ENCODE data around the gene SSH2.
A peak's percentile ranks its signal among the peaks of the same experiment; 100 is the strongest.

Gene SSH2

GRCh38 chr17:29778956-29779811 is 150.8 kb downstream of the SSH2 start:
- peak; percentile 48 for DNase-seq (ENCODE audit: low read depth)

GRCh38 chr17:29777663-29778062 is 152.4 kb downstream of the SSH2 start:
- no peak for DNase-seq (ENCODE audit: low read depth)

DNA sequence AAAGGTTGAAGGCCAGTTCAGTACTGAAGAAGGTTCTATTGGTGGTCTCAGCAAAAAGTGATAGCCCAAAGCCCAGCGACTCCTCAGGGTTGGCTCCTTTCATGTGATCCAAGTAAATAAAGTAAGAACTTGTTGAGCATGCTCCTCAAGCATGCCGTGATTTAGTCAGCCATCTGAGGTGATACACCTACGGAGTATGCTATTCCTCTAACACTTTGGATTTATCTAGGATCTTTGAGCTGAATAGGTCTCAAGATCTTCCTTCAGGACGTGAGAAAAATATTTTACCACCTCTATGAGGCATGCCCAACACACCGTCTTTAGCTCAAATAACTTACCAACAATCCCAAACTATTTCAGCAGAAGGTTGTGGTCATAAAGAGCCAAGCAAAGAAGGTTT is 154.0 kb downstream of the SSH2 start:
- no peak for DNase-seq (ENCODE audit: low read depth)

DNA sequence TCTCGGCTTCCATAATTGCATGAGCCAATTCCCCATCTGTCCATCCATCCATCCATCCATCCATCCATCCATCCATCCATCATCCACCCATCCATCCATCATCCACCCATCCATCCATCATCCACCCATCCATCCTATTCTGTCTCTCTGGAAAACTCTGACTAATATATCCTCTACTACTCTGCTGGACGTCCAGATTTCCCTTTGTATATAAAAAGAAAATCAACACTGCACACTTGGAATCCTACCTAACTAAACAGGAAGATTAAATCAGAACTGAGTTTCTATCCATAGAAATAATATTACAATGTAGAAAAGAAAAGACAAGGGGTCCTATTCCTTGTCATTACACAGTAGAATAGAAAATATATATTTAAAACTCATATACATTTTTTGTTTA is 157.0 kb downstream of the SSH2 start:
- no peak for DNase-seq (ENCODE audit: low read depth)

DNA sequence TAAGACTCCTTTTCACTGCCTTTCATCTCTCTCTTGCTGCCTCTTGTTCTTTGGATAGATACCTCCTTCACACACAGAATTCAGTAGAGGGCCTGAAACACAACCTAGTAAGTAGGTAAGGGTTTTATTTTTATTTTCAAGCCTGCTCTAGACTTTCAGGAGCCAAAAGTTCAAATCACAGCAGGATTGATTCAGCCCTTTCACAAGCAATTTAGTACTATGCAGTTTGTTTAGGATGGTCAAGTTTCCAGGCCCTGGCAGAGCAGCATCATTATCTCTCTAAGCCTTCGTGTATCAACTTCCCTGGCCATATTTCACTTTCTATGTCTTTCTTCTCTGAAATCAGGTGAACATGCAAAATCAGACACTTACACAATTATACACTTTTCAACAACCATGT is 158.5 kb downstream of the SSH2 start:
- DNase-seq (ENCODE audit: low read depth) = no peak

DNA sequence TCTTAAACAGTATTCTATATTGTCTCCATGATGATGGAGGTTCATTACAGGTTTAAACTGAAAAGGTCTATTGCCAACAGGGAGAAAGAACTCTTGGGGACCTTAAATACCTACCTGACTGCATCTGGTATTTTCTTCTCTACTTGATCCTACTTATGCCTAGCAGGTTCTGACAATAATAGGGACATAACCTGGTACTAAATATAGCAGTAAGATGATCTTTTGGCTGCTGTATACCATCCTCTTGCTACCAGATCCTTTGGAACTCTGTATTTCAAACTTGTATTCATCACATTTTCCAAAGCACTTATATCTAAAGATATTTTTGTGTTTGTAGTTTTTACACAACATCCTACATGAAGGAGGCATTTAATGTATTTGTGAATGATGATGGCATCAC is 160.8 kb downstream of the SSH2 start:
- DNase-seq (ENCODE audit: low read depth) = no peak

DNA sequence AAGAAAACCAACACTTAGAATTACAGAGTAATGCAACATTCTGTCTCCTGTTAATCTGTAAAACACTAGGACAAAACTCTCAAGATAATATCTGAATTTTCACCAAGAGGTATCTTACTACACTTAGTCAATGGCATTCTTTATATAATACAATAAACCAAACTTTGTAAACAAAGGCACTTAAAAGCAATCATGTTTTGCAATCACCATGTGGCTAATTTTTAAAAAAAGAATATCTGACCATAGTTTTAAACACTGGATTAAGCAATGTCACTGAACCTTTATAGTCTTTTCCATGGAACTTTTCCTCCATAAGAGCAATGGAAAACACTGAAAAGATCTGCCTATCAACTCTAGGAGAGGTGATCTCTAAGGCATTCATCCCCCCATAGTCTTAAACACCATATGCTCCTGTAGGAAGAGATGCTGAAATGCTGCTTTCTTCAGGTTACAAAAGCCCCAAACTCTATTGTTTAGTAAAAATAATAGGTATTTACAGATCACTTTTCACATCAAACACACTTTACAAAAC is 163.2 kb downstream of the SSH2 start:
- no peak for DNase-seq (ENCODE audit: low read depth)

DNA sequence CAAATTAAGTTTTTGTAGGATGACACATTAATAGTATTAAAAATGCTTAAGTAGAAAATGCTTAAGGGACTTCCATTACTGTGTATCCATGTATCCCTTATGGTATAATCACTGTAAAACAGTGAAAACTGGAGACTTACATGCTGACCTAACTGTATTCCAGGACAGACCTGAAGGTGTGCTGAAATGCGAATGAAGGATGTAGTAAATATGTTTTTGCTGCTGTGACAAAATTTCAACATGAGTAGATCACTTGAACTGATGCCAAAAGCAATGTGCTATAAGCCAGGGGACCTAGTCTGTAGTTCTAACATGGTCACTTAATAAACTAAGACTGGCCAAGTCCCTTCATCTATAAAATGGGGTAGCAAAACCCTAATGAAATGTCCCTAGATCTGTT is 165.3 kb downstream of the SSH2 start:
- no peak for DNase-seq (ENCODE audit: low read depth)

GRCh38 chr17:29764217-29764616 is 165.8 kb downstream of the SSH2 start:
- no peak for DNase-seq (ENCODE audit: low read depth)

GRCh38 chr17:29763273-29763672 is 166.8 kb downstream of the SSH2 start:
- no peak for DNase-seq (ENCODE audit: low read depth)

GRCh38 chr17:29761040-29761761 is 168.8 kb downstream of the SSH2 start:
- peak; percentile 90 for DNase-seq (ENCODE audit: low read depth)

GRCh38 chr17:29760279-29761039 is 169.6 kb downstream of the SSH2 start:
- peak; percentile 59 for DNase-seq (ENCODE audit: low read depth)

DNA sequence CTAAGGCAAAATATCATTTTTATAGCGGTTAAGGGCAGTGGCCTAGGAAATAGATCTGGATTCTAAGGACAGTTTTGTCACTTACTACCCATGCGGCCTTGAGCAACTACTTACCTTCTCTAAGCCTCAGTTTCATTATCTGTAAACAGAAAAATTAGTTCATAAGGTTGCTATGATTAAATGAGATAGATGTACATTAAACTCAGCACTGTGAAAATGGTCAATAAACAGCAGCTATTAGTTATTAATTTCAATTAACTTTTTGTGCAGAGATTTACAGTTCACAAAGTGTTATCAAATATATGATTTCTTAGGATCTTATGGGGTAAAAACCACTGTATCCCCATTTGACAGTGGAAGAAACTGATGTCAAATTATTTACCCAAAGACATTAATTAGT is 171.8 kb downstream of the SSH2 start:
- DNase-seq (ENCODE audit: low read depth) = no peak

GRCh38 chr17:29757788-29758187 is 172.2 kb downstream of the SSH2 start:
- DNase-seq (ENCODE audit: low read depth) = no peak

- no peak for DNase-seq (ENCODE audit: low read depth)
Observed at GRCh38 chr17:29753845-29754439, 176.1 kb downstream of the SSH2 start.

DNA sequence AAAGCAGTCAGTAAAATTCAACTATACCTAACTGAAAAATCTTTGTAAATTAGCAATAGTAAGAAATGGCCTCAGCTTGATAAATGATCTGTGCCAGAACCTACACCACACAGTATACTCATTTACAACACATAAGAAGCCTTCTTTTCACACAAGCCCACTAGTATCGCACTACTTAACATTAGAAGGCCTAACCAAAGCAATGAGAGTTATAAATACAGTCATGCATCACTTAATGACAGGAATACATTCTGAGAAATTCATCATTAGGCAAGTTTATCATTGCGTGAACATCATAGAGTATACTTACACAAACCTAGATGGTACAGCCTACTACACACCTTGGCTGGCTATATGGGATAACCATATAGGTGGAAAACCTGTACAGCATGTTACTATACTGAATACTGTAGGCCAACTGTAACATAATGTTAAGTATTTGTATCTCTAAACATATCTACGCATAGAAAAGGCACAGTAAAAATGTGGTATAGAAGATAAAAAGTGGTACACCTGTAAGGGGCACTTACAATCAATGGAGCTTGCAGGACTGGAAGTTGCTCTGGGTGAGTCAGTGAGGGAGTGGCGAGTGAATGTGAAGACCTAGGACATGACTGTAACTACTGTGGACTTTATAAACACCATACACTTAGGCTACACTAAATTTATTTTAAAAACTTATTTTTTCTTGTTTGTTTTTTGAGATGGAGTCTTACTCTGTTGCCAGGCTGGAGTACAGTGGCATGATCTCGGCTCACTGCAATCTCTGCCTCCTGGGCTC is 180.8 kb downstream of the SSH2 start:
- no peak for DNase-seq (ENCODE audit: low read depth)

DNA sequence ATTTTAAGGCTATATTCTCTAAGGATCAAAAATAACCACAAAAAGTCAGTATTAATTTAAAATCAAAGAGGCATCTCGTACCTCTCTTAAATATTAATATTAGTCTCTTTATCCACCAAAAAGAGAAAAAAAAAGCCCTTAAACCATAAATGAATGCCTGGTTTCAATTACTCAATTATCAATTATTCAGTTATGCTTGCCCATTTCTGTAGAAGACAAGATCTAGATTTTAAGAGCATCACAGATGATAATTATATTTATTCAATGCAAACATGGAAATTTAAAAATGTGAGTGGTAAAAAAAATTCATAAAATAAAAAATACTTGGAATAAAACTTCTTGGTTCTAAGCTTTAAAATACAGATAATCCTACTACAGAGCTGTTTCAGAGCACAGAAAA is 181.6 kb downstream of the SSH2 start:
- no peak for DNase-seq (ENCODE audit: low read depth)

DNA sequence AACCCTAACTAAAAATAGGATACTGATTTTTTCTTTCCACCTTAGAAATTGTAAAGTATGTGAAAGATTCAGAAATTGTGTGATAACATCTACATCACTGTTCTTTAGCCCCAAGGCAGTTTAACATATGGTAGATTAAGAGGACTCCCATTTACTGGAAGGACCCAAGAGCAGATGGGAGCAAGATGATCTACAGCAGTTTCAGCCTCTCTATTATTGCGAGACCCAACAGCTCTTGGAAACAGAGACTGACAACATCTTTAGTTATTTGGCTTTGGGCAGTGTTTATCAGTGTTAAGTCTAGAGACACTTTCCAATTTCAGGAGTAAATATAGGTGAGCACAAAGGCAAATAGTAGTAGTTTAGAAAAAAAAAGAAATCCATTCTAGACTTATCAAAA is 182.4 kb downstream of the SSH2 start:
- DNase-seq (ENCODE audit: low read depth) = peak; percentile 42

DNA sequence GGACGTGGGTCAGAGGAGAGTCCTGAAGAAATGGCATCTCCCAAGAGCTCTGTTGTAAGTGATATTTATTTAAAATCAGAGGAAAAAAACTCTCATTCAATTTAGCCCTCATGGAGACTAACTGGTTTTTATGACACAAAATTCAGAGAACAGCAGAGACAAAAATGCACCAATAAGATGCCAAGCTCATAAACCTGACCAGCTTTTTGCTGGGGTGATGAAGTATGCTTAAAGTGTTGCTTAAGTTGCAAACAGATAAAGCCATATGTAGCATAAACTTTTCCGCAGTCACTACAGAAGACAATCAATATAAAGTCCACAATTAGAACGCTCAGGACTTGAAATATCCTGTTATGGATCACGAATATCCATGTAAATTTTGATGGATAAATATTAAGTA is 183.4 kb downstream of the SSH2 start:
- no peak for DNase-seq (ENCODE audit: low read depth)

DNA sequence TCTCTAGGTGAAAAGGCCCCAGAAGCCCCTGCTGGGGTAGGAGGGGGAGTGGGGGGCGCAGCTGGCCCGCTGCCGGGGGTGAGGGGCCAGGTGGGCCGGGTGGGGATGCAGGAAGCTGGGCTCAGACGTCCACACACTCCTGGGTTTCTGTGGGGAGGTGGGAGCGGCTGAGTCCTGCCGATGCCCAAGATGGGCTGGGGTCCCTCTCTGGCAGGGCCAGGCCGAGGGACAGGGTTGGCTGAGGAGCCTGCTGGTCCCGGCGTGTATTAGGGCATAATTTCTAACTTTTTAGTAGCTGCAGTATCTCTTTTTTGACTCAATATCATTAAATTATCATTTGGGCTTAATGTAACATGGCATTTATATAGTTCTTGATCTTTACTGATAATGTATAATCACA is 185.9 kb downstream of the SSH2 start:
- no peak for DNase-seq (ENCODE audit: low read depth)

DNA sequence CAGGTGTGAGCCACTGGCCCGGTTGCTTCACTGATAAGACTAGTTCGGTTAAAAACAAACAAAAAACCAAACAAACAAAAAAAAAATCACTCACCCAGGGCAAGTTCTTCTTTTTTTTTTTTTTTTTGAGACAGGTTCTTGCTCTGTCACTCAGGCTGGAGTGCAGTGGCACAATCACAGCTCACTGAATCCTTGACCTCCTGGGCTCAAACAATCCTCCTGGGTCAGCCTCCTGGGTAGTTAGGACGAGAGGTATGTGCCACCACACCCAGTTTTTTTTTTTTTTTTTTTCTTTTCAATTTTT is 187.9 kb downstream of the SSH2 start:
- no peak for DNase-seq (ENCODE audit: low read depth)

DNA sequence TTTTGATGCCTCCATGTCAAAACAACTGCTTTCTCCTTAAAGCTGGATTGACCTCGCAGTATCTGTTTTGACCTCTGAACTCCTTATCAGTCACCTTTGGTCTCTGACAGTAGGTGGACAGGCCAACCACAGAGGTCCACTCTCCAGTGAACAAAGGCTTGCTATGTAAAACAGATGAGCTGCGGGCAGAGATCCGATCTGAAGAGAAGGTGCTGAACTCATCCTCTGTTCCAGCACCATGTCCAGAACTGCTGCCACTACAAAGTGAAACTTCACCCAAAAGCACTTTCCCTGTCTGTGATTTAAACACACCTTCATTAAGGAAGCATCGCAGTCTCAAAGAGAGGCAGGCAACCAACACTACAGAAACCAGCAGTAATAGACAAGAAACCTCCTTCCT is 190.0 kb downstream of the SSH2 start:
- no peak for DNase-seq (ENCODE audit: low read depth)
